GM21825 (cell line): Measurements from ENCODE around the gene EMX1.
"Not testable (repeated sequence)": the region's sequence is repeated elsewhere in the genome, so short reads cannot be mapped to it uniquely, and the experiment has no call there.

ENCODE experiments used
- ATAC-seq: cut with Tn5 transposase; IDR thresholded peaks from one replicate; pipeline ENCODE4 v1.9.1; 2021; ENCODE audit warnings: mild to moderate bottlenecking, moderate library complexity; ENCODE audit not compliant: unreplicated experiment

The EMX1 gene

GRCh38 chr2:72898585-72898906, 18.8 kb upstream of the EMX1 start:
- no peak for ATAC-seq

- ATAC-seq, result no peak
Observed at GRCh38 chr2:72900191-72900825, 17.0 kb upstream of the EMX1 start.

- no peak for ATAC-seq
Observed at GRCh38 chr2:72901426-72901825, 15.9 kb upstream of the EMX1 start.

- not testable (repeated sequence) for ATAC-seq
Observed at GRCh38 chr2:72907369-72907768, 9.9 kb upstream of the EMX1 start.

GRCh38 chr2:72908741-72909140, 8.6 kb upstream of the EMX1 start:
- ATAC-seq, result no peak

- ATAC-seq, result no peak
Observed at GRCh38 chr2:72911256-72911655, 6.1 kb upstream of the EMX1 start.

- no peak for ATAC-seq
Observed at GRCh38 chr2:72913486-72914205, 3.7 kb upstream of the EMX1 start.

- ATAC-seq, result no peak
Observed at GRCh38 chr2:72914206-72914559, 3.1 kb upstream of the EMX1 start.

GRCh38 chr2:72914589-72915319, 2.6 kb upstream of the EMX1 start:
- ATAC-seq, result no peak

GRCh38 chr2:72915320-72915906, 1.9 kb upstream of the EMX1 start:
- ATAC-seq, result no peak

- ATAC-seq, result peak; percentile 59
Observed at GRCh38 chr2:72915907-72916742, 1.2 kb upstream of the EMX1 start.

GRCh38 chr2:72916743-72917137, 579 bp upstream of the EMX1 start:
- no peak for ATAC-seq

- ATAC-seq, result no peak
Observed at GRCh38 chr2:72917877-72918553, 696 bp downstream of the EMX1 start.

GRCh38 chr2:72919414-72920317, 2.3 kb downstream of the EMX1 start:
- ATAC-seq, result no peak

- ATAC-seq, result no peak
Observed at GRCh38 chr2:72920318-72921087, 3.2 kb downstream of the EMX1 start.

GRCh38 chr2:72921088-72921851, 4.0 kb downstream of the EMX1 start:
- no peak for ATAC-seq

- ATAC-seq, result no peak
Observed at GRCh38 chr2:72921853-72922252, 4.5 kb downstream of the EMX1 start.

GRCh38 chr2:72923833-72924352, 6.6 kb downstream of the EMX1 start:
- ATAC-seq, result no peak
